Measurements from ENCODE around the gene PAQR6.

- TF ChIP-seq POLR2AphosphoS5 (IDR thresholded peaks at IDR 0.05; ENCODE audit: low read depth, low read length) (no peak), POLR2A (IDR thresholded peaks at IDR 0.05; ENCODE audit: low read depth, low read length) (no peak), PAX5 (IDR thresholded peaks at IDR 0.05; ENCODE audit: insufficient read depth, low read length, severe bottlenecking) (no peak), SPI1 (IDR thresholded peaks at IDR 0.05; ENCODE audit: low read depth, low read length) (no peak), TAF1 (IDR thresholded peaks at IDR 0.05; ENCODE audit: low read depth, low read length) (no peak)
Observed at GRCh38 chr1:156233426-156234127, 14.3 kb downstream of the PAQR6 start.
